Activated CD8-positive, alpha-beta memory T cell treated with anti-CD3 and anti-CD28 coated beads, Interleukin-2, amount 50 U/mL, for 24 hours (primary cell): ENCODE results near the gene PTPRF.

Experiments
- DNase-seq: peaks from one replicate; pipeline ENCODE4 v3.0.0-alpha.2; 2020; ENCODE audit errors: extremely low read depth

The PTPRF gene

GRCh38 chr1:43582162-43582566 is 51.5 kb downstream of the PTPRF start:
- DNase-seq = peak; percentile 9

DNA sequence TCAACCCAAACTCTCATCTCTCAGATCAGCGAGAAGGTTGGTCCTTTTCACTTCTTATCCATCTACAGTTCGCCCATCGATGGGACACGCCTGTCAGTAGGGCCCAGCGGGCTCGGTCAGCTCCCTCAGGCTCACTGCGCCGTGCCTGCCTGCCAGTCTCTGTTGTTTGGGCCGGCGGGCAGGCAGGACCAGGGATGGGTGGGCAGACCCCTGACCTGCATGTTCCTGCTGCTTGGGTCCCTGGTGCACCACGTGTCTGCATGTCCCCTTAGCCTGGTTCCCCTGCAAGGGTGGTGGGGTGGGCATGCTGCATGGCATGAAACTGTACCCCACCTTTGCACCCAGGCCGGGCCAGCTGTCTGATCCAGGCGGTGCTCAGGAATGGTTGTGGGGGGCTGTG is 52.4 kb downstream of the PTPRF start:
- no peak for DNase-seq

DNA sequence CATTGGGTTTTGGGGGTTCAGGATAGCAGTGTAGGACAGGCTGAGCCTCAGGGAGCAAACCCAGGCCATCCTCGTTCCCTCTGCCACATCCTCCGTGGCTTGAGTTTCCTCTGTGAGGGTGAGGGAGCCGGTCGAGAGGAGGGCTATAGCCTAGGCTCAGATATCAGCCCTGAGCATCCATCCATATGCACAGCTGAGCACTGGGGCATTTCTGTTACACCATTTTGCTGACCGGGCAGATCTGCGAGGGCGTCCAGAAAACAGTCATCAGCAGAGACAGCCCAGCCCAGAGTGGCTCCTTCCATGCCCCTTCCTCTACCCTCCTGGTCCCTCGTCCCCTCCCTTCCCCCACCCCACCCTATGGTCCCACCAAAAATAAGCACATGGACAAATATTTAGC is 53.5 kb downstream of the PTPRF start:
- no peak for DNase-seq

DNA sequence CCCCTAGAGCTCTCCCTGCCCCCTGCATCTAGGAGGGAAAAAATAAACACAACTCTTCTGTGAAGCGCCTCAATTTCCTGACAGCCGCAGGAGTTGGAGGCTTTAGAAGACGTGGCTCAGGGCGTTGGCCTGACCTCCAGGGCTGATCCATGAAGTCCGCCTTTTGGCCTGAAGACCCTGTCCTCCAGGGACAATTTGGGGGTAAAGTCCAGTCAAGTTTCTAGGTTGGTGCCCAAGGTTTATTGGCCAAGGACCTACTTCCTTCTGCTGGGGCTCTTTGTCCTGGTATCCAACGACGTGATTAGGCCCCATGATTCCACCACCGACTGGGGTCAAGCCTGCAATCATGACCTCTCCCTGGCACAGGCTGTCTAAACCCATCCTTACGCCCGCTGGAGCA is 54.9 kb downstream of the PTPRF start:
- no peak for DNase-seq

- no peak for DNase-seq
These were observed 55.6 kb downstream of the PTPRF start for GRCh38 chr1:43586136-43586731.

DNA sequence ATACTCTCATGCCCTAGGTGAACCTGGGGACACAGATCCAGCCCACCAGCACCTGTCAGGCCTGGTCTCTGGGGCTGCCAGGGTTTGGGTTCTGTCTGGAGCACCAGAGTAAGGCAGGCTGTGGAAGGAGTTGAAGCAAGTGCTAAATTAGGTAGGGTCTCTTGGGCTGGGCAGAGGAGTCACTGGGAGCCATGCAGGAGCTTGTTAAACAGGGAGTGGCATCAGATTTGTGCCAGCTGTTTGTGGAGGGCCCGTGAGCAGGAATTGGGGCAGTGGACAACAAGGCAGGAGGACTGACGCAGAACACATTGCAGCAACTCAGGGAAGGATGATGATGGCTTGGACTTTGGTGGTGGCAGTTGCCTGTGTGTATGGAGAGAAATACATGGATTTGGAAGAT is 56.3 kb downstream of the PTPRF start:
- no peak for DNase-seq

DNA sequence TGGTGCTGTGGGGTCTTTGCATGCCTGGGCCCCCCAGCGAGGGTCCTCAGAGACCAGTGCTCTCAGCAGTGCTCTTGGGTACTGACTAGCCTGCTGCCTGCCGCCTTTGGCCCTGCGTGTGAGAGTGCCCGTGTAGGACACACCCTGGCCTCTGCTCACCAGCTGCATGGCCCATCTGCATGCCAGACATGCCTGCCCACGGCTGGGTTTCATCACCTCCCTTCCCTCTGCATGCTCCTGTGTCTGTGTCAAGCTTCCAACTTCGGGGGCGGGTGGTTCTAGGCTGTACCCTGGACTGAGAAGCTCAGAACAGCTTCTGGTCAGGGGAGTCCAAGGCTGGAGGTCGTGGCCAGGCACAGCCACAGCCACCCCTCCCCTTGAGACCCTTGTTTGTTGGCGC is 56.9 kb downstream of the PTPRF start:
- no peak for DNase-seq

DNA sequence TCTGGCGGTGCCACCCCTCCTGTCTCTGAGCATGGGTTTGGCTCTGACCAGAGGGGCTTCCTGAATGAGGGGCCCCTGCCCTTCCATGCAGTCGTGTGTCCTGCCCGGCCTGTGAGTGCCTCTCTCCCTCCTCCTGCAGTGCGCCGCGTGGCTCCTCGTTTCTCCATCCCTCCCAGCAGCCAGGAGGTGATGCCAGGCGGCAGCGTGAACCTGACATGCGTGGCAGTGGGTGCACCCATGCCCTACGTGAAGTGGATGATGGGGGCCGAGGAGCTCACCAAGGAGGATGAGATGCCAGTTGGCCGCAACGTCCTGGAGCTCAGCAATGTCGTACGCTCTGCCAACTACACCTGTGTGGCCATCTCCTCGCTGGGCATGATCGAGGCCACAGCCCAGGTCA is 57.9 kb downstream of the PTPRF start:
- no peak for DNase-seq

DNA sequence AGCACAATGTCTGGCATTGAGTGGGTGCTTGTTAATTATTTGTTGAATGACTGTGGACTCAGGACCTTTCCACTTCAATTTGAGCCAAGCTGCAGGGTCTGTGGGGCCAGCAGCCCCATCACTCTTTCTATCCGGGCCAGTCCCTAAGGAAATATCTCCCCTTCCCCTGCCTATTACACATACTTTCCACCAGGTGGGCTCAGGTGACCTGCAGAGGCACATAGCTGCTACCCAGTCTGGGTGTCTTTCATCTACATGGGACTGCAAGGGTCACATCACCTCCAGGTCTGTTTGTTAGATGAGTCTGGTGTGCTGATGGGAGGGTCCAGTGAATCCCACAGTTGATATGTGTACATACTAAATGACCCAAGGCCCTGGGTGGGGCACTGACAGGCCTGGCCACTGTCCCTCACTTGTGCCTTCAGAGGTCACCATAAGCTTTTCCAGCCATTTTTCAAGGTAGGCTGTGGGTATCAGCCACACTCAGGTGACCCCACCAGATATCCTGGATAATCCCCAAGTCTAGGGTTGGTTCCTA is 59.8 kb downstream of the PTPRF start:
- DNase-seq = no peak

- no peak for DNase-seq
These were observed 60.5 kb downstream of the PTPRF start for GRCh38 chr1:43591181-43591580.

DNA sequence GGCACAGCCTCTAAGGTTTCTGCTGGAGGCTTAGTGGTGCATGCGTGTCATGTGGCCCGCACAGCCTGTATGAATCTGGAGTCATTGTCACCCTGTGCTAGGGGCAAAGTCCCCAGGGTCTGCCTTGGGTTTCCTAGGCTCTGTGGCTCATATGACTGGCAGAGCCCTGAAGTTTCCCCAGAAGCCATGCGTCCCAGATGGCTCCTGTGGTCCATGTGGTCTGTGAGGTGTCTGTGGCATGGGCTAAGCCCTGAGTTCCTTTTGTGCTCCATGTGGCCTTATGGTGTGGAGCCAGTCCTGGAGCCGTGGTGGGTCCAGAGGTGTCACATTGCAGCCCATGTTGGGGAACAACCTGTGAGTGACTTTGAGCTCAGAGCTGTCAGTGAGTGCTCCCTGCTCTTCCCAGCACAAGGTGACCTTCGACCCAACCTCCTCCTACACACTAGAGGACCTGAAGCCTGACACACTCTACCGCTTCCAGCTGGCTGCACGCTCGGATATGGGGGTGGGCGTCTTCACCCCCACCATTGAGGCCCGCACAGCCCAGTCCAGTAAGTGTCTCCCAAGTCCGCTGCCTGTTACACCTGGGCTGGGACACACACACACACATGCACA is 61.5 kb downstream of the PTPRF start:
- no peak for DNase-seq

GRCh38 chr1:43592974-43593683 is 62.4 kb downstream of the PTPRF start:
- no peak for DNase-seq

DNA sequence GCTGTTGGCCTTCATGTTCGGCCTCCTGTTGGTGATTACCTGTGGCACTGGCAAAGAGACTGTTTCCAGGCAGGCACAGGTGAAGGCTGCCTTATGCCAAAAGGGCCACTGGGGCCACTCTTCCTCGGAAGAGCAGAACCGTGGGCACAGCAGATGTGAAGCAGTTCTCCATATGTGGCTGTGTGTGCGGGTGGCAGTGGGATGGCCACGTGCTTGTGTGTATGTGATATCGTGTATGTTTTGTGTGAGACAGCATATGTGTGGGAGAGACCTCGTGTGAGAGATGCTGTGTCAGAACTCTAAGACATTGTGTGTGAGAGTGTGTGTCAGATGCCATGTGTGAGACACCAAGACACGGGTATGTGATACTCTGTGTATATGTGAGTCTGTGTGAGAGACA is 65.9 kb downstream of the PTPRF start:
- no peak for DNase-seq

GRCh38 chr1:43597028-43597427 is 66.3 kb downstream of the PTPRF start:
- no peak for DNase-seq

DNA sequence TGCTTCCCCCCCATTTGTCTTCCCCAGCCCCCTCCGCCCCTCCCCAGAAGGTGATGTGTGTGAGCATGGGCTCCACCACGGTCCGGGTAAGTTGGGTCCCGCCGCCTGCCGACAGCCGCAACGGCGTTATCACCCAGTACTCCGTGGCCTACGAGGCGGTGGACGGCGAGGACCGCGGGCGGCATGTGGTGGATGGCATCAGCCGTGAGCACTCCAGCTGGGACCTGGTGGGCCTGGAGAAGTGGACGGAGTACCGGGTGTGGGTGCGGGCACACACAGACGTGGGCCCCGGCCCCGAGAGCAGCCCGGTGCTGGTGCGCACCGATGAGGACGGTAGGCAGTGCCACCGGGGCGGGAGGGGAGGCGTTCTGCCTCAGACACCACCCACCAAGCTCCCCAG is 67.0 kb downstream of the PTPRF start:
- no peak for DNase-seq

DNA sequence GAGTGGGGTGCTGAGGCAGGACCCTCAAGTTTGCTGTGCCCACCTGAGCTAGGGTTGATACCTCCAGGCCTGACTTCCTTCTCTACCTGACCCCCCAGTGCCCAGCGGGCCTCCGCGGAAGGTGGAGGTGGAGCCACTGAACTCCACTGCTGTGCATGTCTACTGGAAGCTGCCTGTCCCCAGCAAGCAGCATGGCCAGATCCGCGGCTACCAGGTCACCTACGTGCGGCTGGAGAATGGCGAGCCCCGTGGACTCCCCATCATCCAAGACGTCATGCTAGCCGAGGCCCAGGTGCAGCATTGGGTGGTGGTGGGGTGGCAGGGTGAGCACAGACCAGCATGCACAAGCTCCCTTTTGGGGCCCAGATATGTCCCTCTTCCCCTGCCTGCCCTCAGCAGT is 67.9 kb downstream of the PTPRF start:
- no peak for DNase-seq

DNA sequence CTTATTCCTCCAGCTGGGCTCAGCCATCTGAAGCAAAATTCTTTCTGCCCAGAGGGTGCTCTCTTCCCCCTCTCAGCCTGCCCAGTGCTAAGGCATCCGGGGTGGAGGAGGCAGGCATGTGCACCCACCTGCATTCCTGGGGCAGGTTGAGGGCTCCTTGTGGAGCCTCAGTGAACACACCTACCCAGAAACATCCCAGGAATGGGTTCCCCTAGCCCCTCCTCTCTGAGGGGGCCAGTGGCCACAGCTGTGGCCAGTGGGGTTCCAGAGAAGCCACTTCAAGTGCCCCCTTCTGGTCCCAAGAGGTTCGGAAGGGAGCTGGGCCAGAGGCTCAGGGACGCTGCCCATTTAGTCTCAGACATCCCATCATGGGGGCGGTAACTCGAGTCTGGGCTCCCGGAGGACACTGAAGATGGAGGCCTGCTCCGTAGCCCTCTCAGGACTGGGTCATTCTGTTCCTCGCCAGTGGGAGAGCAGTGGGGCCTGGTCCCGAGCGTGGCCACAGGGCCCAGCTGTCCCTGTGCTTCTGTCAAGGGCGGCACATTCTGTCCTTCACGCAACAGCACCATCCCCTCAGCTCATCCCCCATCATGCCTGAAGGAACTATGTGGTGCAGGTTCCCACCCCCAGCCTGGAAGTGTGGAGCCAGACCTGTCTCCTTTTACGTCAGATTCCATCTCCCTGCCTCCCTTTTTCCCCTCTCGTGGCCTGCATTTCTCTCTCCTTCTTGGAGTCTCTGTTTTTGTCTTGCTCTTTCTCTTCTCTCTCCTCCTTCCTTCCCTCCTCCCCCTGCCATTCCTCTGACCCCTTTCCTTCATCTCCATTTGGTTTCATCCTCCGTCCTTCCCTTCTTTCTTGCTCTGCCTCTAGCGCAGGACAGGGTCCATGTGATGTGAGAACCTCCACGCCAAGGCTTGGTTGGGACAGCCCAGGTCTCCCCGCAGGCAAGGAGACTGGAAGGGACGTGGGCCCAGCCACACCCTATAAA is 69.6 kb downstream of the PTPRF start:
- DNase-seq = no peak

GRCh38 chr1:43602990-43603389 is 72.3 kb downstream of the PTPRF start:
- no peak for DNase-seq

DNA sequence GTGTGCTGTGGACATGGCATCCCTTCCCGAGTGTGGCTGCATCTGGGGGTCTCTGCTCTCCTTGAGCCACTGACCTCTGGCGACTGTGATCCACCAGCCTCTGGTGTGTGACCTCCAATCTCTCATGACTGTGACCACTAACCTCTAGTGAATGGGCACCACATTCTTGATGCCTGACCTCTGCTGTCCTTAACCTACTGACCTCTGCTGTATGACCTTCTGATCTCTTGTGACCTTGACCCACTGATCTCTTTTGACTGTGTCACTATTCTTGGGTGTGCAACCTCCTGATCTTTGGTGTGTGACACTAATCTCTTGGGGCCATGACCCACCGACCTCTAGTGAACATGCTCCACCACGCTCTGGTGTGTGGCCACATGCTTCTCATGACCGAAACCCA is 73.5 kb downstream of the PTPRF start:
- no peak for DNase-seq

- no peak for DNase-seq
These were observed 74.5 kb downstream of the PTPRF start for GRCh38 chr1:43605157-43605556.

GRCh38 chr1:43605766-43606165 is 75.1 kb downstream of the PTPRF start:
- DNase-seq = no peak

DNA sequence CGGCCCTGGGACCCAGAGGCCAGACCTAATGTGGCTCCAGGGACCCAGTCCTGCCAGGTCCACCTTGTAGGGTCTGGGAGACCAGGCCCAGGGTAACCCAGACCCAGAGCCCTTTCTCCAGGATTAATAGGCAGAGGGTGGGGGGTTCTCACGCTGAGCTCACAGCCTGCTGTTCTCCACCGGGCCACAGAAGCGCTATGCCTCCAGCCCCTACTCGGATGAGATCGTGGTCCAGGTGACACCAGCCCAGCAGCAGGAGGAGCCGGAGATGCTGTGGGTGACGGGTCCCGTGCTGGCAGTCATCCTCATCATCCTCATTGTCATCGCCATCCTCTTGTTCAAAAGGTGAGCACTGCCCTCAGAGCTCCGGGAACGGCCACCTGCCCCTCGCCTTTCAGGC is 75.9 kb downstream of the PTPRF start:
- no peak for DNase-seq
